HG03442 (cell line): Measurements from ENCODE around the gene CCDC12.
"Not testable (repeated sequence)": the region's sequence is repeated elsewhere in the genome, so short reads cannot be mapped to it uniquely, and the experiment has no call there.

Source experiments
- ATAC-seq: cut with Tn5 transposase; IDR thresholded peaks from one replicate; pipeline ENCODE4 v1.9.1; 2021; ENCODE audit warnings: mild to moderate bottlenecking, moderate library complexity; ENCODE audit not compliant: unreplicated experiment

The CCDC12 gene

DNA sequence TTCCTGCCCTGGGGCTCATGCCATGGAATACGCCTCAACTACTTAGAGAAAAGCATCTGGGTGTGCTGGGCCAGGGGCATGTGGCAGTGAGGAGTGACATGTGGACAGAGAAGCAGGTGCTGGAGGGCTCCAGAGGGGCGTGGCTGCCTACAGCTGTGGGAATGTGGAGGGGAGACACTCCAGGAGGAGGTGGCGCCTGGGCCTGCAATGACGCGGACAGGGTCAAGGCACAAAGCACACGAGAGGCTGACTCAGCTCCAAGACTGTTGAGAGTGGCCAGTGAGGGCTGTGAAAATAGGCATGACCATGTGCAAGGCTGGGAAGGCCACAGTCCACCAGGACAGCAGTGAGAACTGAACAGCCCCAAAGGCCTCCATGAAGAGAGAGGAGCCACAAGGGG is 50.5 kb downstream of the CCDC12 start:
- no peak for ATAC-seq

DNA sequence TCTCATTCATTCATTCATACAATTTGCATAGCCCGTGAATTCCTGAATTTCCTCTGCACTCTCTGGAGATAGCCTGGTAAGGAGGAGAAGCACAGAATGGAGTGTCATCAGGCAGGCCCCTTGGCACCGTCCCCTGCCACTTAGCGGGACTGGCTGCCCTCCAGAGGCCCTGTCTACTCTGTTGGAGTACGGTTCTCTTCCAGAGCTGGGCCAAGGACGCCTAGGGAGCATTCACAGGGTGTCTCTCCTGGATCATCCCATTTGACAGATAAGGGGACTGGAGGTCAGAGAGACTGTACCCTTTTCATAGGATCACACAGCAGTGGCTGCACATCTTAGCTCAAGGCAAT is 51.0 kb downstream of the CCDC12 start:
- no peak for ATAC-seq

DNA sequence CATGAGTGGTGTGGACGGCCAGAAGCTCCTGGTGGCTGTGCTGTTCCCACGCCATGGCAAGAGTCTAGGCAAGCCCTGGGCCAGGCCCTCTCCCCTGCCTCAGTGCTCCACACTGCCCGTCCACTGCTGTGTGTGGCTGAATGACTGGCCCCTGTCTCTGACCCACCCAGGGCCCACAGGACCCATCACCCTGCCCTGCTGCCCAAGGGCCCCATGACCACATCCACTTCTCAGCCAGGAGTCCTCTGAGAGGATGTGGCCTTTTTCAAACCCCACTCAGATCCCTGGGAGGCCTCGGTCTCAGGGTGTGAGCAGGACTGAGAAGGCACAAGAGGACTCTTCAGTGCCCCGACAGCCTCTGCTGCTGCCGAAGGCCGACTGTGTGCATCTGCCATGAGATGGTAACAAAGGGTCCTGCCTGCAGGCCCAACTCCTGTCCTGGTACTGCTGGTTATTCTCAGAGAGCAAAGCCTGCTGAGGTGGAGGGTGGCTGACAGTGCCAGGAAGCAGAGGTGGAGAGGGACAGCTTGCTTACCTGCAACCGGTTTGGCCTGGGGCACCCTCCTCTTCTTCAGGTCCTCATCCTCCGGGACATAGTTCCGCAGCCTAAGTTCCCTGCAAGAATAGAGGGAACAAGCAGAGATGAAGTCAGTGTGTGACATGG is 51.5 kb downstream of the CCDC12 start:
- no peak for ATAC-seq

DNA sequence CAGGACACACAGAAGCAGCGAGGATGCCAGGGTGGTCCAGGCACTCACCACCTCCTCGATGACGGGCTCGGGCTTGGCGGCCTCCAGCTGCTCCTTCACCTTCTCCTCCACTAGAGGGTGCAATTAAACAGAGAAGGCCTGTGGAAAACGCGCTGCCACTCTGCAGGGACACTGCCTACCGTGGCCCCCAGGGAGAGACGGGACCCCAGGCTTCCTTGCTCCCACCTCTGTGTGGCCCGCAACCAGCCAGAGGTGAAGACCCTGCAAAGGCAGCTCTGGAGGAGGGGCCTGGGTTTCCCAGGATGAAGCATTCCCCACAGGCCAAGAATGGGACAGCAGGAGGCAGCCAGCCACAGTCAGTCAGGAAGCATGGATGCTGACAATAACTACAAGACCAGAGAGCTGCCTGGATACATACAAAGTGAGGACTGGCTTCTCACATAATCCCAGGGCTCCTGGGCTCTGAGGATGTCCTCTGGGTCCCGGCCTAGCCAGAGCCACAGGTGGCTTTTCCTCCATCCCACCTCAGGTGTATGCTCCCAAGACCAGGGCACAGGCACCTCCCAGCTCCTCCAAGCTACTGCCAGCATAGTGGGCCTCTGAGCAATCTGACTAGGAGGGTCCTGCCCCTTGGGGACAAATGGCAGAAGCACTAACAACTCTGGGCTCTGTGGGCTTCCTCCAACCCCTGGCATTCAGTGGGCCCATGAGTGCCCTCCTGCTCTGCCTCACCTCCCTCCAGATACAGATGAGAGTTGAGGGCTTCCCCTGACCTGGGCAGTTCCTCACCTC is 52.8 kb downstream of the CCDC12 start:
- ATAC-seq = no peak

DNA sequence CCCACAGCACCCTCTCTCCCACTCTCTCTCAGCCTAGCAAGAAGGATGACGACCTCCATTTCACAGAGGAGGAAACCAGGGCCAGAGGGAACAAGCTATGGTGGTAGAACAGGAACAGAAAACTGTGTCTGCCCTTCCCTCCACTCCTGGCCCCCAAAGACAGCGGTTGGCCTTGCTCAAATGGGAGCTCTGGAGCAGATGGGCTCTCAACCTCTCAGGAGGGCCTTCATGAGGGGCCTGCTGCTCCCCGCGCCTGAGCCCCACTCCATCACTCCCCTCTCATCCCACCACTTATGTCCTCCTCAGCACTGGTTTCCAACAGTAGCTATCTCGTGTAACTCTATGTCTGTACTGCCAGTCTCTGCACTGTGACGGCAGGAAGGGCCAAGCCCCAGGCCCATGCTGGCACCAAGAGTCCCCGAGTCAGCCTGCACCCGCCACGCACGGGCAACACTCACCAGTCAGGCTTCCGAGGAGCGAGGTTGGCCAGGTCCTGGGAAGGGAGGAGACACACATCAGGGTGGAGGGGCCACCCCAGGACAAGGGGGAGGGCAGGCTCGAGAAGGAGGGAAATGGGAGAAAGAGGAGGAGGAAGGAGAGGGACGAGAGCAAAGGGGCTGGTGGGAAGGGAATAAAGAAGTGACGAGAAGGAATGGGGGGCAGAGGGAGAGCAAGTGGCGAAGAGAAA is 53.5 kb downstream of the CCDC12 start:
- no peak for ATAC-seq

DNA sequence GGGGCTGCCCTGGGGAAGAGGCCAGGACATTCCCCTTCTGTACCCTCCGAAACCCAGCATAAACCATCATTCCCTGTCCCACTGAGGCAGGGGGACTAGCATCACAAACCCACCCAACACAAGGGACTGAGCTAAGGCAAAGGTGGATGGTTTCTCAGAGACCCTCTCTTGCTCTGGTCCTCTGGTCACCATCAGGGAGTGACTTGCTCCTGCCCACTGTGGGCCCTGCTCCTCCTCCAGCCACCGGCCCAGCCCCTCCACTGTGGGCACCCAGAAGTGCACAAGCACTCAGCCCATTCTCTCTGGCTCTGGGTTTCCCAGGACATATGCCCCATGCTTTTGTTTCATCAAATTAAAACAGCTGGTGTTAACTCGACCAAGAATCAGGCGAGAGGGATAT is 54.1 kb downstream of the CCDC12 start:
- ATAC-seq = no peak

DNA sequence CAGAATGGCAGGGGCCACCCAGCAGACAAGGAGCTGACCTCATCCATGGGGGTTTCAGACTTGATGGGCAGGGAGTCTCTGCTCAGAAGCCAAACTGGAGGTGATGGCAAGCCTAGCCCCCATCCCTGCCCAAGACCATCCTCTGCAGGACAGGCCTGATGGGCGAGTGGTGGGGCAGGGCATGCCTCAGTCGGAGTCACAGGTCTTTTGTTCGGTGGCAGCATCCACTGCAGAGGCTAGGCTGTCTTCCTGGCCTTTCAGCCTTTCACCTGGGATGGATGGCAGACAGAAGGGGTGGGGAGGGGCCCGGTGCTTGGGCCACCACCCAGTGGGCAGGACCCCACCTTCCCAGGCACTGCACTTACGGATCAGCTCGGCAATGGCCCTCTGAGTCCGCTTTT is 54.7 kb downstream of the CCDC12 start:
- no peak for ATAC-seq

DNA sequence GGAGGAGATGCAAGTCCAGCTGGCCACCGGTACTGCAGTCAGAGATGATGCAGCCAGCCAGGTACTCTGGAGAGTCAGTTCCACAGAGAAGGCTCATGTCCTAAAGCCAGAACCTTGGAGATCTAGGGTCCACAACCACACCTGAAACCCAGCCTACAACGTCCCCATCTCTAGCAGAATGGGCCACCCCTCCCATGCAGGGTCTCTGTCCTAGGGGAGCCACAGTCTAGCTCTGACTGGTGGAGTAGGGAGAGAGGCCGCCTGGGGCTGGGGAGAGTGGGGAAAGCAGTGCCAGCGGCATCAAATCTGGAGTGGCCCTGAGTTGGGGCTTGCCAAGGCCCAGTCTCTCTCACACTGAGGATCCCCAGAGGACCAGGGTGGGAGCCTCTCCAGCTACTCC is 55.5 kb downstream of the CCDC12 start:
- no peak for ATAC-seq

DNA sequence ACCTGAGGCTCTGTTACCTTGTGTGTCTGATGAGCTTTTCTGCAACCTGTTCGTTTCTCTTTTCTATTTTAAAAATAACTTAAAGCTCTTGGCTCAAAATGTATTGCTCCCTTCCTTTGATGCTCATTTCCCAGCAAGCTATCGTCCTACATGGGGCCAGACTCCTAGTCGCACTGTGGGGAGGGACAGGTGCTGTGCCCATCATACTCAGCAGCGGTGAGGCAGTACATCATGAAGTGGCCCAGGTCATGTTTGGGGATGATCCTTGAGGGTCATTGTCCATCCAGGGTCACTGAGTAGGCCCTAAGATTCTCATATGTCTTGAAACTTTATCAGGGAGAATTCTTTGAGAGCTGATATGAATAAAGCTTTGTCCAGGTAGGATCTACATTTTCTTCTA is 57.9 kb downstream of the CCDC12 start:
- no peak for ATAC-seq

DNA sequence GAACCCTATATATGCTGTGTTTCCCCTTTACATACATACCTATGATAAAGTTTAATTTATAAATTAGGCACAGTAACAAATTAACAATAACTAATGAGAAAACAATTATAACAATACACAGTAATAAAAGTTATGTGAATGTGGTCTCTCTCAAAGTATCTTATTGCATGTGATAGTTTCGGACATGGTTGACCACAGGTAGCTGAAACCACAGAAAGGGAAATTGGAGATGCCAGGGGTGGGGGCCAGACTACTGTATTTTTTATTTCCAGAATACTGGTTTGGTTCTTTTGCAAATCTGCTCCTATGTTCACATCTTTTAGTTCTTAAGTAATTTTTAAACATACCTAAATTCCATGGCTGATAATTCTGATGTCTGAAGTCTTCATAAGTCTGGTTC is 58.3 kb downstream of the CCDC12 start:
- ATAC-seq = no peak

DNA sequence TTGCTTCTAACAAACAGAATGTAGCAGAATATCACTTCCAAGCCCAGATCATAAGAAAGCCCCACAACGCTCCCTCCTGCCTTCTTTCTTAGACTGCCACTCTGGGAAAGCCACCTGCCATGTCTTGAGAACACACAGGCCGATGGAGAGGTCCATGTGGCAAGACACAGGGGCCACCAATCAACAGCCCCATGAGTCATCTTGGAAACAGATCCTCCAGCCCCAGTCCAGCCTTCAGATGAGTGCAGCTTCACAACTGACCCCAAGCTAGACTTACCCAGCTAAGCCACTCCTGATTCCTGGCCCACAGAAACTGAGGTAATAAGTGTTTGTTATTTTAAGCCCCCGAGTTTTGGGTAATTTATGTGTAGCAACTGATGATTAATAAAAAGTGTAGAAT is 59.3 kb downstream of the CCDC12 start:
- ATAC-seq = no peak

DNA sequence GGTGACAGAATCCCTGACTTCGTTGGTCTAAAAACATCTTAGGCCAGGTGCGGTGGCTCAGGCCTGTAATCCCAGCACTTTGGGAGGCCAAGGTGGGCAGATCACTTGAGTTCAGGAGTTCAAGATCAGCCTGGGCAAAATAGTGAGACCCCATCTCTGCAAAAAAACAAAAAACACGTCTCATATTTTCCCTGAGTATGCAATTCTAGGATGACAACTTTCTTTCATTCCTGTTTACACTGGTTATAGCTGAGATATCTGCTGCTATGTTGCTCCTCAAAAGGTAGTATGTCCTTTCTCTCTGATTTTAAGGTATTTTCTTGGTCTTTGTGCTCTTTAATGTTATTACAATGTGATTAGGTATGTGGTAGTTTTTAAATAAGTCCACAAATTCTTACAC is 59.7 kb downstream of the CCDC12 start:
- ATAC-seq = no peak

DNA sequence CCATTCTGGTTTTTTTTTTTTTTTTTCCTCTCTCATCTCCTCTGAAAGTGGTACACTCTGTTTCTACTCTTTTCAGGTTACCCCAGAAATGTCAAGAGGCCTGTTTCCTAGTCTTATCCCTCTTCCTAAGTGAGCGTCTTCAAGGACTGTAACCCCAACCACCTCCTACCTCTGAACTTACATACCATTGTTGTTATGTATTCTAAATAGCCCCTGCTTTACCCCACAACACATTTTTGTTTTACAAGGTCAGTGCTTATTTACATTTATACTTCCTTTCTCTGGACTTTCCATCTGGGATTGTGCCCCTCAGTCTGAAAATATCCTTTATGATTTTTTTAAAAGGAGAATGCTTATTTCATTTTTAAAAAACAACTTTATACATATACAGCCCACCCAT is 60.3 kb downstream of the CCDC12 start:
- no peak for ATAC-seq

DNA sequence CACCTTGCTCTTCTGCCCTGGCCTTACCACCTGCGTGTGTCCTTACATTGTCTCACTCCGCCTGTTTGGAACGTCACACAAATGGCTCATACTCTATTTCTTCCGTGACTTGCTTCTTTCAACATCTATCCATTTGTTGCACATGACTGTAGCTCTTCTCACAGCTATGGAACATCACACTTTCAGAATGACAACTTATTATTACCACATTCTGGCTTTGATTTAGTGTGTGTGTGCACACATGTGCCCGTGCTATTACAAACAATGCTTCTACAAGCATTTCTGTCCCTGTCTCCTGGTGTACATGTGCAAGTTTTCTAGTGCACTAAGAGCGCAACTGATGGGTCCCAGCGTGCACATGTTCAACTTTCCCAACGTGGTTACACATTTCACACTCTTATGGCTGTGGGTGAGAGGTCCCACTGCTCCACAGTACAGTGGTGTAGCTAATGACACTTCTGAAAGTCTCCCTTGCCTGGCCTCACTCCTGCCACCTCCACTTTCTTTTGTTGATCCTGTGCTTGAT is 61.2 kb downstream of the CCDC12 start:
- no peak for ATAC-seq

DNA sequence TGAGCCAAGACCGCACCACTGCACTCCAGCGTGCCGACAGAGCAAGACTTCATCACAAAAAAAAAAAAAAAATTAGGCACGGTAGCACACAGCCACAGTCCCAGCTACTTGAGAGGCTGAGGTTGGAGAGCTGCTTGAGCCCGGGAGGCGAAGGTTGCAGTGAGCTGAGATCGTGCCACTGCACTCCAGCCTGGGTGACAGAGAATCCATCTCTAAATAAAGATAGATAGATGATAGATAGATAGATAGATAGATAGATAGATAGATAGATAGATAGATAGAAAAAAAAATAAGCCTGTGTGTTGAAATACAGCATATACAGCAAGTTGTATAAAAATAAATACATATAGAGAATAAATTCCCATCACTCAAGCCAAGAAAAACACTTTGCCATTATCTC is 61.7 kb downstream of the CCDC12 start:
- no peak for ATAC-seq

DNA sequence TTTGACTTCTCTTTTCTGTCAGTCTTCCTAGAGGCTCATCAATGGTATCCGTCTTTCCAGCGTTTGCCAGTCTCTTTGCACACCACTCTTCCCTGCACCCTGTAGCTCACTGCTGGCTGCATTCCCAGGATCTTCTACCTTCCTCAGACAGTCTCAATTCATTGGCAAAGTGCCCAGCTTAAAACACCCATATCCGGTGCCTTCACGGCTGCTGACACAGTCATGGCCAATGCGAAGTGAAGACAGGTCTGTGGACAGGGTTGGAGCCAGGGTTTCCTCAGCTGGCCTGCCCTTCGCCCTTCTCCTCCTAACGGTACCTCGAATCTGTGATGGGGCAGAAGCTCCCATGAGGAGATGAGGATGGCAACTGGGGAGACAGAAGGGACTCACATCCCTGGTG is 62.9 kb downstream of the CCDC12 start:
- ATAC-seq = no peak

DNA sequence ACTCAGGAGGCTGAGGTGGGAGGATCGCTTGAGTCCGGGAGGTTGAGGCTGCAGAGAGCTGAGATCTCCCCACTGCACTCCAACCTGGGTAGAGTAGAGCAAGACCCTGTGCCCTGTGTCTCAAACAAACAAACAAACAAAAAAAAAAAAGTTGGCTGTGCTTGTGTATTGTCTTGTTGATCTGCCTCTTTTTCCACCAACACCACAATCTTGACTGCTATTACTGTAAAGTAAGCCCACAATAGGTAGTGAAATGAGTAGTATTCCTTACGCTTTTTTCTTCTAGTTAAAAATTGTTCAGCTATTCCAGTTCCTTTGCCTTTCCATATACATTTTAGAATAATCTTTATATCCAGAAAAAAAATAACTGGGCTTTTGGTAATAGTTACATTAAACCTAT is 63.6 kb downstream of the CCDC12 start:
- ATAC-seq = no peak

DNA sequence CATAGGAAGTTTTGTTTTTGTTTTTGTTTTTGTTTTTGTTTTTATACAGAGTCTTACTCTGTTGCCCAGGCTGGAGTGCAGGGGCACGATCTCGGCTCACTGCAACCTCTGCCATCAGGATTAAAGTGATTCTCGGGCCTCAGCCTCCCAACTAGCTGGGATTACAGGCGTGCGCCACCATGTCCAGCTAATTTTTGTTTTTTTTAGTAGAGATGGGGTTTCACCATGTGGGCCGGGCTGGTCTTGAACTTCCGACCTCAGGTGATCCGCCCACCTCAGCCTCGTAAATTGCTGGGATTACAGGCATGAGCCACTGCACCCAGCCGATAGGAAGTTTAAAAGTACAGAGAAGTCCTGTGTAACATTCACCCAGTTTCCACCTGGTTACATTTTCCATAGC is 65.6 kb downstream of the CCDC12 start:
- ATAC-seq = not testable (repeated sequence)

DNA sequence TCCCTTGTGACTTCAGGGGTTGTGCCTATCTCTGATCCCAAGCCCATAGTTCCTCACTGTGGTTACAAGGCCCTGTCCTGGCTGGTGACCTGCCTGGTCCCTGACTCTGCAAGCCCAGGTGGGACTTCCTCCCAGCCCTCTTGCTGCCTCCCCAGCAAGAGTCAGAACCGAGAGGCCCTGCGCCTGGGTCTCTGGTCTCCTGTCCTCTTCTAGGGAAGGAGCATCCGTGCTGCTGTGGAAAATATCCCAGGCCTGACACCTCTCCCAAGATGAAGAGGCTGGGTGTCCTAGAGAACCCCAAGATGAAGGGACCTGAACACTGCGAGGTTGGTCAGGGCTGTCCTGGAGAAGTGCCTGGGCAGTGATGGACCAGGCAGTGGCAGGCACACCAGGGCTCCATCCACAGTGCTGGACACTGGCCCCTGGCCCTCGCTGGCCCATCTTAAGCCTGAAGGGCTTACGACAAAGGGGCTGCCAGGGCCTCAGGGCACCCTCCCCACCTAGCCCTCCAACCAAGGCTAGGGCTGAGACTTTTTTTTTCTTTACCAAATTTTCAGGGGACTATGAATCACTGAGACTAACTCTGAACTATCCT is 66.3 kb downstream of the CCDC12 start:
- no peak for ATAC-seq

DNA sequence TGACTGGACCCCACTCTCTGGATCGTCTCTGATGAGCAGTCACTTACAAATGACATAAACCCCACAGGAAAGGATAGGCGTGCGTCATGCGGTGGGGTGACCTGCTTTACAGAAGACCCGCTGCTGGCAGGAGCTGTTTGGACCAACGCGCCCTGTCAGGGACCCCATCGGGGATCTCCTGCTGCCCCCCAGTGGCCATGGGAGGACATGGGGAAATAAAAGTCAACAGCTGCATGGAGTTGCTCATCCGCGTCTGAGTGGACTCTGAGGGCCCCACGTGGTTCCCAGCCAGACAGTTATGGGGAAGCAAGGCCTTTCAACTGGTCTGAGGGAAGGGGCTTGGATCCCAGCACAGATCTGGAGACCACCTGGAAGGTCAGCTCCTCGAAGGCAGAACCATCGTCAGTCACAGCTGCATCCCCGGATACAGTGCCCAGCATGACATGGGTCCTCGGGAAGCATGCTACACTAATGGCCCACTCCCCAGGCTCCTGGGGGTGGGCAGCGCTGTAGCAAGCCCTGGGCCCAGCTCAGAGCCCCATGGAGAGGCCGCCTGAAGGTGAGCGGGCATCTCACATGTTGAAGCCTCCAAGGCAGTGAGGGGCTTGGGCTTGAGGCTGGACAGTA is 66.9 kb downstream of the CCDC12 start:
- ATAC-seq = peak; percentile 52

DNA sequence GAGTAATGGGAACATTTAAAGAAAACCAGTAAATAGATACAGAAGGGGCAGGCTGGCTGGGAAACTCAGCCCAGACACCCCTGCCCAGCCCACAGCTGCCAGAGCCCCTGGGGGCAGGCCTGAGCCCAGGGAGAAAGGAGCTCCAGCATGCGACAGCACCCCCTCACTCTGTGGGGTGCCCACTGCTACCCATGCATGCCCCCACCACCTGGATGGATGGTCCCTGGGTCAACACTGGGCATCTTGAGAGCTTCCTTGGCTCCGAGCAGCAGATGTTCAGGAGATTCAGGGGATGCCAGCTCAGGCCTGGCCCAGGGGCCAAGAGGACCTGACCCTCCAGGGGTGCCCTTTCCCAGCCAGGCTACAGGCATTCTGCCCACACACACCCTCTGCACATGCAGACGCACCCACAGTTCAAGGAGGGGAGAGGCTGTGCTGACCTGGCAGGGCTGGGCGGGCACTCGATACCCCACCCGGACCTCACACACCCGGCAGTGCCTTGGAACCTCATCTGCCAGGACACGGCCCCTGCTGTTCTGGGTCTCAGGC is 67.5 kb downstream of the CCDC12 start:
- no peak for ATAC-seq
